ENCODE data around the gene CCDC188. TPM values are rescaled to one million over a fixed set of nuclear protein-coding genes. Genes with fewer than 3 reads are reported as not detected.
A peak's percentile ranks its signal among the peaks of the same experiment; 100 is the strongest.

CCDC188 gene
- total RNA-seq, 1 experiment from 2014 or later = not detected

DNA sequence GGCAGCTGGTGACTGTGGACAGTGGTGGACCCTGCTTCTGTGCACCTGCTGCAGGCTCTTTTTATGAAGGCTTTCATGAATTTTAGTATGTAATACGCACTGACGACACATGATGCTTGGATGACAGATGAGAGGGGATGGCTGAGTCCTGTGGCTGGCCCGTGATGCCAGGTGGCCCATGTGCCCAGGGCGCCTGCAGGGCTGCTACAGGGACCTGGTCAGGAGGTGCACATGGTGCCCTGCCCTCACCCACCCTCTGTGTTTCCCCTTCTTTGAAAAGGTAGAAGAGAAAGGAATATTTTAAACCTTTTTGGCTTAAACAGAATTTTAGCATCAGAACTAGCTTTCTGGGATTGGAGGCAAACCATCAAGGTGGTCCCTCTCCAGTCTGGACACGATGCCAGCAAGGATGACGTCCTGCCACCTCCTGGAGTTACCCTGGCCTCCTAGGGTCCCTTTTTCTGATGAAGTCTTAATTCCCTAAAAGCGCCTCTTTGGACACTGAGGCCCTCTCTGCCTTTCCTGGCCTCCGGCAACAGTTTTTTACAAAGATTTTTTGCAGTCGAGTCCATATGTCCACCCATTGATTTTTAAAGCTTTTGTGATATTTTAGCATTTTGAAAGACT, 40.4 kb downstream of the CCDC188 start:
- no peaks in the 10 kb centered on the region; the same call in 1 of the 2 replicates for H3K36me3 ChIP-seq (ENCODE audit: control insufficient read depth, insufficient read depth, low read length)
- no peaks in the 10 kb centered on the region for H3K27me3 ChIP-seq (ENCODE audit: control insufficient read depth, insufficient read depth, low read length)
- H3K9me3 ChIP-seq (ENCODE audit: control insufficient read depth, insufficient read depth, low read depth, low read length) = no peaks in the 10 kb centered on the region
- peaks cover 8% of the 10 kb centered on the region for H3K4me1 ChIP-seq (ENCODE audit: control insufficient read depth, insufficient read depth, low read length)
- no peak for ATAC-seq
- H3K4me3 ChIP-seq (ENCODE audit: low read depth in 2 of 2, low read length in 2 of 2) = no peak overlapping the region
- BruUV-seq (replicated peaks) = TSS peak; percentile 91
- no peak overlapping the region for H3K27ac ChIP-seq (ENCODE audit: low read length)
- ChIA-PET CTCF (no interaction called here), POLR2A (no interaction called here)
- DNase-seq (ENCODE audit: low read depth, low spot score) = no peak
- TF ChIP-seq, protein P1, sequence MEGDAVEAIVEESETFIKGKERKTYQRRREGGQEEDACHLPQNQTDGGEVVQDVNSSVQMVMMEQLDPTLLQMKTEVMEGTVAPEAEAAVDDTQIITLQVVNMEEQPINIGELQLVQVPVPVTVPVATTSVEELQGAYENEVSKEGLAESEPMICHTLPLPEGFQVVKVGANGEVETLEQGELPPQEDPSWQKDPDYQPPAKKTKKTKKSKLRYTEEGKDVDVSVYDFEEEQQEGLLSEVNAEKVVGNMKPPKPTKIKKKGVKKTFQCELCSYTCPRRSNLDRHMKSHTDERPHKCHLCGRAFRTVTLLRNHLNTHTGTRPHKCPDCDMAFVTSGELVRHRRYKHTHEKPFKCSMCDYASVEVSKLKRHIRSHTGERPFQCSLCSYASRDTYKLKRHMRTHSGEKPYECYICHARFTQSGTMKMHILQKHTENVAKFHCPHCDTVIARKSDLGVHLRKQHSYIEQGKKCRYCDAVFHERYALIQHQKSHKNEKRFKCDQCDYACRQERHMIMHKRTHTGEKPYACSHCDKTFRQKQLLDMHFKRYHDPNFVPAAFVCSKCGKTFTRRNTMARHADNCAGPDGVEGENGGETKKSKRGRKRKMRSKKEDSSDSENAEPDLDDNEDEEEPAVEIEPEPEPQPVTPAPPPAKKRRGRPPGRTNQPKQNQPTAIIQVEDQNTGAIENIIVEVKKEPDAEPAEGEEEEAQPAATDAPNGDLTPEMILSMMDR (IDR thresholded peaks at IDR 0.05) = no peak
- TF ChIP-seq SIN3A (IDR thresholded peaks at IDR 0.05; ENCODE audit: borderline replicate concordance, insufficient read depth, low read depth, low read length) = no peak
- no peak for TF ChIP-seq TCF7L2 (IDR thresholded peaks at IDR 0.05; ENCODE audit: low read depth, low read length)
- TF ChIP-seq, protein P2, sequence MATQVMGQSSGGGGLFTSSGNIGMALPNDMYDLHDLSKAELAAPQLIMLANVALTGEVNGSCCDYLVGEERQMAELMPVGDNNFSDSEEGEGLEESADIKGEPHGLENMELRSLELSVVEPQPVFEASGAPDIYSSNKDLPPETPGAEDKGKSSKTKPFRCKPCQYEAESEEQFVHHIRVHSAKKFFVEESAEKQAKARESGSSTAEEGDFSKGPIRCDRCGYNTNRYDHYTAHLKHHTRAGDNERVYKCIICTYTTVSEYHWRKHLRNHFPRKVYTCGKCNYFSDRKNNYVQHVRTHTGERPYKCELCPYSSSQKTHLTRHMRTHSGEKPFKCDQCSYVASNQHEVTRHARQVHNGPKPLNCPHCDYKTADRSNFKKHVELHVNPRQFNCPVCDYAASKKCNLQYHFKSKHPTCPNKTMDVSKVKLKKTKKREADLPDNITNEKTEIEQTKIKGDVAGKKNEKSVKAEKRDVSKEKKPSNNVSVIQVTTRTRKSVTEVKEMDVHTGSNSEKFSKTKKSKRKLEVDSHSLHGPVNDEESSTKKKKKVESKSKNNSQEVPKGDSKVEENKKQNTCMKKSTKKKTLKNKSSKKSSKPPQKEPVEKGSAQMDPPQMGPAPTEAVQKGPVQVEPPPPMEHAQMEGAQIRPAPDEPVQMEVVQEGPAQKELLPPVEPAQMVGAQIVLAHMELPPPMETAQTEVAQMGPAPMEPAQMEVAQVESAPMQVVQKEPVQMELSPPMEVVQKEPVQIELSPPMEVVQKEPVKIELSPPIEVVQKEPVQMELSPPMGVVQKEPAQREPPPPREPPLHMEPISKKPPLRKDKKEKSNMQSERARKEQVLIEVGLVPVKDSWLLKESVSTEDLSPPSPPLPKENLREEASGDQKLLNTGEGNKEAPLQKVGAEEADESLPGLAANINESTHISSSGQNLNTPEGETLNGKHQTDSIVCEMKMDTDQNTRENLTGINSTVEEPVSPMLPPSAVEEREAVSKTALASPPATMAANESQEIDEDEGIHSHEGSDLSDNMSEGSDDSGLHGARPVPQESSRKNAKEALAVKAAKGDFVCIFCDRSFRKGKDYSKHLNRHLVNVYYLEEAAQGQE (IDR thresholded peaks at IDR 0.05; ENCODE audit: insufficient read depth in 1 of 2, low read depth in 2 of 2, low read length in 1 of 2) = no peak
- no peak for TF ChIP-seq POLR2AphosphoS5 (IDR thresholded peaks at IDR 0.05; ENCODE audit: low read depth, low read length)
- intact Hi-C loops (cut with micrococcal nuclease; ENCODE audit: unreplicated experiment) (no loop called here), in situ Hi-C loops (cut with HindIII; ENCODE audit: low pct_unique_long_range_greater_than_20kb, low sequenced_read_pairs) (no loop called here)

DNA sequence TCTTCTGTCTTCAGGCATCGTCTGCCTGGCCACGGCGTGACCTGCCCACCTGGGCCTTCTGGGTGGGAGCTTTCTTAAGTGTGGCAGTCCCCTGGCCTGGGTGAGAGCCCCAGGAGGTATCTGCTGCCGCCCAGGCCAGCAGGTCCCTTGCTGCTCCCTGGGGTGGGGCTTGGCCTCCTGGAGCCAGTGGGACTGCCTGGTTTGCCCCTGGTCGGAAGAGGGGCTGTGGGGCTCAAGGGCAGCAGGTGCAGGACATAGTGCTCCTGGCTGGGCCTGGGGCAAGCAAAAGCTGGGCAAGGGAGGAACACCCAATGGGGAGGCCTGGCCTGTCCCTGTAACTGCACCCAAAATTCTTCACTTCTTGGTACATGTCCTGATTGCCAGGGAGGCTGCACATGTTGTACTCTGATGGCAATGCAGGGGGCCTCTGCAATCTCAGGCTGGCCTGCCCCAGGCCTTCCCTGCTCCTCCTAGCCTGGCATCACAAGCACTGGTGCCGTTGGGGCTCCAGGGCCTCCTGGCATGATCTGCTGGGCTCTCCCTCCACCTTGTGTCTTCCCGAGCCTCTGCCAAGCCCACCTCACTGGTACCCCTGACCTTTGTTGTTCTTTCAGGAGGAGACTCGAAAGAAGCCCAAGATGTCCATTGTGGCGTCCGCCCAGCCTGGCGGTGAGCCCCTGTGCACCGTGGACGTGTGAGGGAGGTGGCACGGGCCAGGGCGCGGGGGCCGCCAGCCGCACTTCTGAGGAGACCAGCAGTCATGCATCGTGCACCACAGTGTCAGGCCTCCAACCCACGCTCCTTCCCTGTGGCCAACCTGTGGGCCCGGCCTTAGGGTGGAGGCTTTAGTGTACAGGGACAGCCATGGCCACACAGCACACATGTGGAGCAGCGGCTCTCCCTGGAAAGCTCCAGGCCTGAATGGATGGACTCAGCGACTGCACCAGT, 41.2 kb downstream of the CCDC188 start:
- 0 out of 2 replicates have a peak, but pooled peaks have one; percentile 1 for ATAC-seq
- ChIA-PET CTCF (no interaction called here), POLR2A (no interaction called here)
- no peaks in the 10 kb centered on the region for H3K27me3 ChIP-seq (ENCODE audit: control insufficient read depth, insufficient read depth, low read length)
- no peak overlapping the region for H3K27ac ChIP-seq (ENCODE audit: low read length)
- TF ChIP-seq, protein P2 (IDR thresholded peaks at IDR 0.05; ENCODE audit: insufficient read depth in 1 of 2, low read depth in 2 of 2, low read length in 1 of 2) = no peak
- TF ChIP-seq TCF7L2 (IDR thresholded peaks at IDR 0.05; ENCODE audit: low read depth, low read length) (no peak), POLR2AphosphoS5 (IDR thresholded peaks at IDR 0.05; ENCODE audit: low read depth, low read length) (peak; percentile 11), SIN3A (IDR thresholded peaks at IDR 0.05; ENCODE audit: borderline replicate concordance, insufficient read depth, low read depth, low read length) (no peak)
- TF ChIP-seq, protein P1 (IDR thresholded peaks at IDR 0.05) = no peak
- H3K4me1 ChIP-seq (ENCODE audit: control insufficient read depth, insufficient read depth, low read length) = peaks cover 5% of the 10 kb centered on the region
- H3K9me3 ChIP-seq (ENCODE audit: control insufficient read depth, insufficient read depth, low read depth, low read length) = no peaks in the 10 kb centered on the region
- in situ Hi-C loops (cut with HindIII; ENCODE audit: low pct_unique_long_range_greater_than_20kb, low sequenced_read_pairs) = no loop called here
- H3K4me3 ChIP-seq (ENCODE audit: low read depth in 2 of 2, low read length in 2 of 2) = no peak overlapping the region
- intact Hi-C loops (cut with micrococcal nuclease; ENCODE audit: unreplicated experiment) = no loop called here
- H3K36me3 ChIP-seq (ENCODE audit: control insufficient read depth, insufficient read depth, low read length) = no peaks in the 10 kb centered on the region; the same call in 1 of the 2 replicates
- BruUV-seq (replicated peaks) = no TSS peak
- no peak for DNase-seq (ENCODE audit: low read depth, low spot score)
